GM18907 (cell line): ENCODE data around the gene PHKA1.
A peak's percentile ranks its signal among the peaks of the same experiment; 100 is the strongest.
"Not testable (repeated sequence)": the region's sequence is repeated elsewhere in the genome, so short reads cannot be mapped to it uniquely, and the experiment has no call there.

ENCODE experiments used
- ATAC-seq: cut with Tn5 transposase; IDR thresholded peaks from one replicate; pipeline ENCODE4 v1.9.1; 2021; ENCODE audit warnings: mild to moderate bottlenecking, moderate library complexity; ENCODE audit not compliant: unreplicated experiment

PHKA1 gene

GRCh38 chrX:72713599-72714477 lies at the start of gene PHKA1:
Gene PHKA1, minus strand, starts transcription at chrX:72714306. Its CDS starts 426 bp downstream, at chrX:72713880.
- ATAC-seq: peak; percentile 44

- ATAC-seq: not testable (repeated sequence)
Measured at GRCh38 chrX:72760454-72760853, 46.3 kb upstream of the PHKA1 start.

GRCh38 chrX:72748545-72748944 lies 34.4 kb upstream of the PHKA1 start:
- not testable (repeated sequence) for ATAC-seq

GRCh38 chrX:72745546-72745945 lies 31.4 kb upstream of the PHKA1 start:
- ATAC-seq: not testable (repeated sequence)

GRCh38 chrX:72735561-72735960 lies 21.5 kb upstream of the PHKA1 start:
- no peak for ATAC-seq

- not testable (repeated sequence) for ATAC-seq
Measured at GRCh38 chrX:72733636-72734035, 19.5 kb upstream of the PHKA1 start.

- ATAC-seq: no peak
Measured at GRCh38 chrX:72727846-72728245, 13.7 kb upstream of the PHKA1 start.

- no peak for ATAC-seq
Measured at GRCh38 chrX:72716766-72717165, 2.7 kb upstream of the PHKA1 start.

- ATAC-seq: no peak
Measured at GRCh38 chrX:72715546-72715945, 1.4 kb upstream of the PHKA1 start.

- no peak for ATAC-seq
Measured at GRCh38 chrX:72714478-72714916, 391 bp upstream of the PHKA1 start.

GRCh38 chrX:72713130-72713529 lies 976 bp downstream of the PHKA1 start:
- no peak for ATAC-seq

GRCh38 chrX:72712094-72712755 lies 1.9 kb downstream of the PHKA1 start:
- no peak for ATAC-seq

- no peak for ATAC-seq
Measured at GRCh38 chrX:72705814-72706213, 8.3 kb downstream of the PHKA1 start.

- ATAC-seq: no peak
Measured at GRCh38 chrX:72705111-72705510, 9.0 kb downstream of the PHKA1 start.

- ATAC-seq: no peak
Measured at GRCh38 chrX:72694170-72694569, 19.9 kb downstream of the PHKA1 start.

GRCh38 chrX:72693477-72693876 lies 20.6 kb downstream of the PHKA1 start:
- no peak for ATAC-seq

- ATAC-seq: no peak
Measured at GRCh38 chrX:72687396-72687795, 26.7 kb downstream of the PHKA1 start.

GRCh38 chrX:72685810-72686456 lies 28.2 kb downstream of the PHKA1 start:
- ATAC-seq: no peak

- ATAC-seq: no peak
Measured at GRCh38 chrX:72685018-72685417, 29.1 kb downstream of the PHKA1 start.

GRCh38 chrX:72683631-72684030 lies 30.5 kb downstream of the PHKA1 start:
- no peak for ATAC-seq

GRCh38 chrX:72676465-72676864 lies 37.6 kb downstream of the PHKA1 start:
- no peak for ATAC-seq

GRCh38 chrX:72673951-72674350 lies 40.2 kb downstream of the PHKA1 start:
- not testable (repeated sequence) for ATAC-seq
